MCF 10A (cell line): ENCODE measurements around the gene RAB8A. TPM values are rescaled to one million over a fixed set of nuclear protein-coding genes. Genes with fewer than 3 reads are reported as not detected.
A peak's percentile ranks its signal among the peaks of the same experiment; 100 is the strongest.

Experiments
- BruUV-seq: library from RNA; stranded (reverse); fragments of 400-500 nt; replicated peaks from 2 replicates; lab custom pipeline; 2021; lab: Mats Ljungman, UMichigan
- CTCF ChIA-PET: fragments of 300-600 bp; sonication (Branson Sonifier 250); formaldehyde crosslinking; extraction: SDS; loops from one replicate; lab custom pipeline; 2021; ENCODE audit warnings: antibody characterized with exemption, inconsistent platforms; lab: Yijun Ruan, JAX
- POLR2A ChIA-PET: fragments of 300-600, 350-650 bp; sonication (Branson Sonifier 250); formaldehyde crosslinking; extraction: SDS; loops from one replicate; lab custom pipeline; 2020; ENCODE audit warnings: antibody characterized with exemption, inconsistent platforms; lab: Yijun Ruan, JAX
- DNase-seq: peaks from one replicate; pipeline ENCODE4 v3.0.0-alpha.2; 2018; ENCODE audit not compliant: unreplicated experiment
- H3K27ac Mint-ChIP-seq: one replicate; pipeline ENCODE4 v1.8.0; 2022; ENCODE audit warnings: mild to moderate bottlenecking, low read depth, mixed read lengths; ENCODE audit not compliant: unreplicated experiment
- H3K27me3 Mint-ChIP-seq: one replicate; pipeline ENCODE4 v1.8.0; 2022; ENCODE audit warnings: mixed read lengths; ENCODE audit not compliant: insufficient read depth, unreplicated experiment
- H3K36me3 Mint-ChIP-seq: one replicate; pipeline ENCODE4 v1.8.0; 2022; ENCODE audit warnings: mild to moderate bottlenecking, moderate library complexity, mixed read lengths; ENCODE audit not compliant: insufficient read depth, unreplicated experiment
- H3K4me1 Mint-ChIP-seq: one replicate; pipeline ENCODE4 v1.8.0; 2022; ENCODE audit warnings: mixed read lengths; ENCODE audit not compliant: insufficient read depth, unreplicated experiment
- H3K4me3 Mint-ChIP-seq: one replicate; pipeline ENCODE4 v1.8.0; 2022; ENCODE audit warnings: mild to moderate bottlenecking, moderate library complexity, mixed read lengths; ENCODE audit not compliant: unreplicated experiment
- H3K9me3 Mint-ChIP-seq: one replicate; pipeline ENCODE4 v1.8.0; 2022; ENCODE audit warnings: mixed read lengths; ENCODE audit not compliant: unreplicated experiment
- CTCF ChIP-seq: fragments of 200-600 bp; IDR thresholded peaks from one replicate; pipeline ENCODE4 v1.8.0; 2022; ENCODE audit warnings: antibody characterized with exemption, mild to moderate bottlenecking; ENCODE audit not compliant: unreplicated experiment
- intact Hi-C: fragments of 100-400 bp; cut with micrococcal nuclease; formaldehyde crosslinking; loops from 2 replicates; pipeline ENCODE4 v1.14.1; 2022
- total RNA-seq: library from RNA; stranded (reverse); gene quantifications from 2 replicates; pipeline ENCODE4 v1.2.3, GENCODE V29; 2022

RAB8A gene
- total RNA-seq, 1 experiment from 2014 or later = 41.6 TPM

- no peak for TF ChIP-seq CTCF
- H3K4me1 Mint-ChIP-seq = no peaks in the 10 kb centered on the region
- no peak overlapping the region for H3K4me3 Mint-ChIP-seq
- no peak for DNase-seq
- CTCF ChIA-PET = interaction anchor here (0.7 to 1.8 kb wide), 3 partner anchors 10 to 1278 kb away, joined by 3 to 9 read pairs (median 3); no protein-coding TSS in a partner anchor
- intact Hi-C loops = no loop called here
- no peak overlapping the region for H3K27ac Mint-ChIP-seq
- no peaks in the 10 kb centered on the region for H3K9me3 Mint-ChIP-seq
- POLR2A ChIA-PET = interaction anchor here (0.6 to 1.4 kb wide), 3 partner anchors 11 to 620 kb away, joined by 3 to 4 read pairs (median 3); no protein-coding TSS in a partner anchor
- no TSS peak for BruUV-seq
- no peaks in the 10 kb centered on the region for H3K27me3 Mint-ChIP-seq
- peaks cover 99% of the 10 kb centered on the region for H3K36me3 Mint-ChIP-seq
Observed at GRCh38 chr19:16100524-16100923, 11.2 kb upstream of the RAB8A start.

GRCh38 chr19:16104722-16105121, 7.0 kb upstream of the RAB8A start:
- Mint-ChIP-seq H3K4me1 (no peaks in the 10 kb centered on the region), H3K4me3 (no peak overlapping the region), H3K27ac (no peak overlapping the region), H3K36me3 (peaks cover 66% of the 10 kb centered on the region), H3K27me3 (no peaks in the 10 kb centered on the region), H3K9me3 (no peaks in the 10 kb centered on the region)
- DNase-seq = no peak
- ChIA-PET POLR2A (interaction anchor here (0.6 kb wide), 1 partner anchor 57 kb away, joined by 4 read pairs; no protein-coding TSS in a partner anchor), CTCF (interaction anchor here (0.7 kb wide), 1 partner anchor 42 kb away, joined by 3 read pairs; no protein-coding TSS in a partner anchor)
- intact Hi-C loops = no loop called here
- no peak for TF ChIP-seq CTCF
- no TSS peak for BruUV-seq

GRCh38 chr19:16106121-16106520, 5.6 kb upstream of the RAB8A start:
- CTCF ChIA-PET = interaction anchor here (1.0 kb wide), 1 partner anchor 28 kb away, joined by 6 read pairs; no protein-coding TSS in a partner anchor
- H3K27me3 Mint-ChIP-seq = no peaks in the 10 kb centered on the region
- DNase-seq = no peak
- BruUV-seq = no TSS peak
- H3K27ac Mint-ChIP-seq = no peak overlapping the region
- H3K9me3 Mint-ChIP-seq = no peaks in the 10 kb centered on the region
- H3K36me3 Mint-ChIP-seq = peaks cover 52% of the 10 kb centered on the region
- intact Hi-C loops = no loop called here
- H3K4me3 Mint-ChIP-seq = no peak overlapping the region
- POLR2A ChIA-PET = no interaction called here
- TF ChIP-seq CTCF = no peak
- H3K4me1 Mint-ChIP-seq = no peaks in the 10 kb centered on the region

GRCh38 chr19:16111909-16112752, 442 bp downstream of the RAB8A start:
- Mint-ChIP-seq H3K27me3 (no peaks in the 10 kb centered on the region), H3K4me1 (no peaks in the 10 kb centered on the region), H3K4me3 (peak overlapping the region; percentile 90), H3K27ac (peak overlapping the region; percentile 94), H3K9me3 (no peaks in the 10 kb centered on the region), H3K36me3 (peaks cover 17% of the 10 kb centered on the region)
- BruUV-seq = TSS peak; percentile 70
- intact Hi-C loops = loop anchor here (1.0 to 2.0 kb wide), 5 partner anchors 42 to 73 kb away; partner anchors contain the start of gene FAM32A
- CTCF ChIA-PET = interaction anchor here (0.5 to 2.4 kb wide), 8 partner anchors 9 to 284 kb away, joined by 3 to 17 read pairs (median 4); no protein-coding TSS in a partner anchor
- TF ChIP-seq CTCF = no peak
- POLR2A ChIA-PET = interaction anchor here (0.5 to 1.9 kb wide), 15 partner anchors 8 to 85 kb away, joined by 3 to 12 read pairs (median 4); partner anchors contain the start of genes FAM32A and TPM4
- no peak for DNase-seq
